ENCODE data around the gene LCE2A. TPM values are rescaled to one million over a fixed set of nuclear protein-coding genes. Genes with fewer than 3 reads are reported as not detected.
"Not testable (repeated sequence)": the region's sequence is repeated elsewhere in the genome, so short reads cannot be mapped to it uniquely, and the experiment has no call there.

LCE2A gene
- total and polyA plus RNA-seq, 9 of the 15 experiments (the other 6 are each of a cell fraction or from before 2014, with no cell fraction given): not detected

GRCh38 chr1:152667648-152668047 lies 30.5 kb upstream of the LCE2A start (continued):
- TF ChIP-seq POLR2H (tag; IDR thresholded peaks at IDR 0.05; ENCODE audit: low read depth): no peak
- TF ChIP-seq EGR1 (conservative IDR thresholded peaks at IDR 0.05): no peak
- TF ChIP-seq ARHGAP35 (IDR thresholded peaks at IDR 0.05; ENCODE audit: partially characterized antibody): no peak
- no peak for TF ChIP-seq FOXM1 (IDR thresholded peaks at IDR 0.05; ENCODE audit: low read depth)
- TF ChIP-seq FOXM1 (CRISPR knock-in tag; IDR thresholded peaks at IDR 0.05; ENCODE audit: low read depth): no peak
- no peak for TF ChIP-seq WHSC1 (IDR thresholded peaks at IDR 0.05; ENCODE audit: low read length)
- no peak for TF ChIP-seq TBL1XR1 (IDR thresholded peaks at IDR 0.05; ENCODE audit: low read length in 2 of 2)

GRCh38 chr1:152673016-152673415 lies 25.1 kb upstream of the LCE2A start:
- CTCF ChIA-PET (ENCODE audit: low intra/inter-chr PET ratio): no interaction called here
- no peaks in the 10 kb centered on the region for H3K4me1 ChIP-seq (replicated peaks in 1 of 2; ENCODE audit: control insufficient read depth in 2 of 2, insufficient read depth in 2 of 2, low read length in 2 of 2)
- no peak overlapping the region for H3K4me2 ChIP-seq (ENCODE audit: insufficient read depth, low read length)
- POLR2A ChIA-PET: no interaction called here
- no peaks in the 10 kb centered on the region for H3K36me3 ChIP-seq (ENCODE audit: control insufficient read depth, insufficient read depth, low read length)
- no peak overlapping the region for H3K27ac ChIP-seq (ENCODE audit: extremely low read depth, low read depth, low read length)
- H3K27me3 ChIP-seq (ENCODE audit: control insufficient read depth in 2 of 2, insufficient read depth in 2 of 2, low read length in 2 of 2): no peaks in the 10 kb centered on the region
- H2AFZ ChIP-seq (ENCODE audit: low read depth, low read length): no peak overlapping the region
- H3K4me3 ChIP-seq: no peak overlapping the region
- H3K79me2 ChIP-seq (ENCODE audit: control insufficient read depth, insufficient read depth, low read length): no peaks in the 10 kb centered on the region
- in situ Hi-C loops (cut with MboI) (no loop called here), intact Hi-C loops (cut with micrococcal nuclease) (no loop called here)
- no peak overlapping the region for H3K9ac ChIP-seq (ENCODE audit: insufficient read depth in 1 of 2, low read depth in 2 of 2, low read length in 2 of 2)
- H3K9me3 ChIP-seq (replicated peaks; ENCODE audit: control insufficient read depth, insufficient read depth, low read depth, low read length): no peaks in the 10 kb centered on the region
- no peak for TF ChIP-seq PHF8 (IDR thresholded peaks at IDR 0.05; ENCODE audit: borderline replicate concordance, low read length)
- TF ChIP-seq ZNF696 (CRISPR knock-in tag; conservative IDR thresholded peaks at IDR 0.05): no peak
- TF ChIP-seq NFYB (IDR thresholded peaks at IDR 0.05; ENCODE audit: extremely low read depth, insufficient read length): no peak
- TF ChIP-seq RBM25 (IDR thresholded peaks at IDR 0.05; ENCODE audit: low read depth, low read length, severe bottlenecking): no peak
- no peak for TF ChIP-seq MYC (IDR thresholded peaks at IDR 0.05; ENCODE audit: low read depth, low read length)
- no peak for TF ChIP-seq MYC (CRISPR knock-in tag; IDR thresholded peaks at IDR 0.05; ENCODE audit: borderline replicate concordance, low read depth)
- TF ChIP-seq ZKSCAN8 (CRISPR knock-in tag; IDR thresholded peaks at IDR 0.05): no peak
- no peak for DNase-seq (ENCODE audit: extremely low read depth in 1 of 4, low spot score in 3 of 4)
- no peak for ATAC-seq
- no TSS peak for BruUV-seq (replicated peaks)
- no peaks in the 10 kb centered on the region for H3K9me1 ChIP-seq (ENCODE audit: control insufficient read depth, insufficient read depth, low read length)
- no peaks in the 10 kb centered on the region for H4K20me1 ChIP-seq (replicated peaks; ENCODE audit: control insufficient read depth, insufficient read depth, low read length)
- WGBS (ENCODE audit: insufficient coverage, low coverage, missing lambda C conversion rate): 0% methylated on average over 2 of the region's 2 CpGs
- no peak for FAIRE-seq

- H3K4me1 ChIP-seq (replicated peaks in 1 of 2; ENCODE audit: control insufficient read depth in 2 of 2, insufficient read depth in 2 of 2, low read length in 2 of 2); in situ Hi-C loops (cut with MboI); H3K4me2 ChIP-seq (ENCODE audit: insufficient read depth, low read length); H3K9ac ChIP-seq (ENCODE audit: insufficient read depth in 1 of 2, low read depth in 2 of 2, low read length in 2 of 2); FAIRE-seq; H3K4me3 ChIP-seq; H3K27me3 ChIP-seq (ENCODE audit: control insufficient read depth in 2 of 2, insufficient read depth in 2 of 2, low read length in 2 of 2); H3K27ac ChIP-seq (ENCODE audit: extremely low read depth, low read depth, low read length); H3K9me1 ChIP-seq (ENCODE audit: control insufficient read depth, insufficient read depth, low read length); DNase-seq (ENCODE audit: extremely low read depth in 1 of 4, low spot score in 3 of 4); ATAC-seq; POLR2A ChIA-PET; CTCF ChIA-PET (ENCODE audit: low intra/inter-chr PET ratio); BruUV-seq (replicated peaks); H3K36me3 ChIP-seq (ENCODE audit: control insufficient read depth, insufficient read depth, low read length); H4K20me1 ChIP-seq (replicated peaks; ENCODE audit: control insufficient read depth, insufficient read depth, low read length); H2AFZ ChIP-seq (ENCODE audit: low read depth, low read length); H3K79me2 ChIP-seq (ENCODE audit: control insufficient read depth, insufficient read depth, low read length); H3K9me3 ChIP-seq (replicated peaks; ENCODE audit: control insufficient read depth, insufficient read depth, low read depth, low read length); intact Hi-C loops (cut with micrococcal nuclease): not testable (repeated sequence)
- WGBS (ENCODE audit: insufficient coverage, low coverage, missing lambda C conversion rate): 0% methylated on average over 1 of the region's 3 CpGs
Observed at GRCh38 chr1:152674983-152675382, 23.2 kb upstream of the LCE2A start, which contains the start of gene LCE2C. Gene LCE2C (plus strand): TSS chr1:152675279. CDS start chr1:152676016, 737 bp downstream.

Measured in K562 (cell line).